ENCODE data around the gene HOXB8. TPM values are rescaled to one million over a fixed set of nuclear protein-coding genes. Genes with fewer than 3 reads are reported as not detected.

The HOXB8 gene
- total RNA-seq, 4 donors from 2014 or later: 1.4 TPM; not detected in 3

DNA sequence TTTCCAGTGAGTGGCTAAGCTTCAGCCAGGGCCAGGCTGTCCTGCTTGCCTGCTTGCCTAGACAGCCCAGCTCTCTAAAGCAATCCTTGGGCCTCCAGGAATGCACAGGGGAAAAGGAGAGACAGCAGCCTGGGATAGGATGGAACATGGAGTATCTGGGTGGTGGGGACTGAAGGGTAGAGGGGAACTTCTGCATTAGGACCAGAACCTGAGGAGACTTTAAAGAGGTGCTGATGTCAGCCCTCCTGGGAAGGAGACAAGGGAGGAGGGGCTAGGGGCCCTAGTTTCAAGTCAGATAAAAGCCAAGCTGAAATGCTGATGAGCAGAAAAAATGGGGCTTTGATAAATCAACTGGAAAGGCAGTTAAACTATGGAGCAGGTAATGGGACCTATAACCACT lies 6.1 kb downstream of the HOXB8 start:
- Histone ChIP-seq H3K9me3 (no peaks in the 10 kb centered on the region), H3K27ac (no peak overlapping the region), H3K4me1 (peaks cover 9 to 36% of the 10 kb centered on the region in 2 donors), H3K27me3 (peaks cover 74% of the 10 kb centered on the region), H3K36me3 (no peaks in the 10 kb centered on the region), H3K4me3 (replicated peaks in 1 of 3) (no peak overlapping the region)
- TF ChIP-seq POLR2A (IDR thresholded peaks at IDR 0.05) (no peak), CTCF (IDR thresholded peaks at IDR 0.05) (no peak)
- intact Hi-C loops (cut with DNase I): no loop called here
- no peak for DNase-seq

- no peaks in the 10 kb centered on the region for H3K36me3 ChIP-seq
- no peak overlapping the region for H3K4me3 ChIP-seq (replicated peaks in 1 of 3)
- H3K27ac ChIP-seq: no peak overlapping the region
- DNase-seq: no peak
- H3K4me1 ChIP-seq: peaks cover 9 to 31% of the 10 kb centered on the region in 2 donors
- intact Hi-C loops (cut with DNase I): no loop called here
- H3K9me3 ChIP-seq: no peaks in the 10 kb centered on the region
- TF ChIP-seq POLR2A (IDR thresholded peaks at IDR 0.05) (no peak), CTCF (IDR thresholded peaks at IDR 0.05) (no peak)
- H3K27me3 ChIP-seq: peaks cover 74% of the 10 kb centered on the region
- 77 to 84% methylated on average over 1 of the region's 1 CpG for WGBS, 2 donors
Observed at GRCh38 chr17:48608494-48608834, 6.6 kb downstream of the HOXB8 start.

DNA sequence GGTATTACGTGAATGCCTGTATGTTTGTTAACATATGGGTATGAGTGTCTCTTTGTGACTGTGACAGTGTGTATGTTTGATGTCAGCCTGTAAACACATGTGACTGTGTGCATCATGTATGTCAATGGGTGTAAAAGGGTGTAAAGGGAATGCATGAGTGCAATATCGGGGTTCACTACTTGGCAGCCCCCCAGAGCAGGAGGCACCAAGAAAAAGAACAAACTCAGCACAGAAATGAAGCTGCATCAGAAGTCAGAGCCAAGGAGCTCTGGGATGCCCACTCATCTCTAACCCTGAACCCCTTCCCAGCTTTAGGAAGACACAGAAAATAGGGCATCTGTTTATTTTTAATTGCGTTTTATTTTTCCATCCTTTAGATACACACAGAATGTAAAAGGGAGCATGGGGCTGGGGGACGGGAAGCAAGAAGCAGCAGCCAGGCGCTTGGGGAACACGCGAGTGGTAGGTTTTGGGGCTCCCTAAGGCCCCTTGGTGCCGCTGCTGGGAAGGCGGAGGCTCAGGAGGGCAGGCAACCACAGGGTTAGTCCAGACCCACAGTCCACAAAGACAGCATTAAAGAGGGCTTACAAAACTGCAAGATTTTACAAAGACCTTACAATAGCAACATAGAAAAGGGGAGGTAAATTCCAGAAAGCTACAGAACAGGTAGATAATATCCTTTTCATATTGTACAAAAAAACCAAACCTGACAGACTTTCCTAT lies 8.0 kb downstream of the HOXB8 start:
- Histone ChIP-seq H3K4me1 (peaks cover 9 to 29% of the 10 kb centered on the region in 2 donors), H3K4me3 (replicated peaks in 1 of 3) (no peak overlapping the region), H3K27ac (no peak overlapping the region), H3K27me3 (peaks cover 71% of the 10 kb centered on the region), H3K36me3 (no peaks in the 10 kb centered on the region), H3K9me3 (no peaks in the 10 kb centered on the region)
- TF ChIP-seq CTCF (IDR thresholded peaks at IDR 0.05) (no peak), POLR2A (IDR thresholded peaks at IDR 0.05) (no peak)
- DNase-seq: no peak
- intact Hi-C loops (cut with DNase I): no loop called here
- 42 to 44% methylated on average over 9 of the region's 9 CpGs for WGBS, 2 donors

DNA sequence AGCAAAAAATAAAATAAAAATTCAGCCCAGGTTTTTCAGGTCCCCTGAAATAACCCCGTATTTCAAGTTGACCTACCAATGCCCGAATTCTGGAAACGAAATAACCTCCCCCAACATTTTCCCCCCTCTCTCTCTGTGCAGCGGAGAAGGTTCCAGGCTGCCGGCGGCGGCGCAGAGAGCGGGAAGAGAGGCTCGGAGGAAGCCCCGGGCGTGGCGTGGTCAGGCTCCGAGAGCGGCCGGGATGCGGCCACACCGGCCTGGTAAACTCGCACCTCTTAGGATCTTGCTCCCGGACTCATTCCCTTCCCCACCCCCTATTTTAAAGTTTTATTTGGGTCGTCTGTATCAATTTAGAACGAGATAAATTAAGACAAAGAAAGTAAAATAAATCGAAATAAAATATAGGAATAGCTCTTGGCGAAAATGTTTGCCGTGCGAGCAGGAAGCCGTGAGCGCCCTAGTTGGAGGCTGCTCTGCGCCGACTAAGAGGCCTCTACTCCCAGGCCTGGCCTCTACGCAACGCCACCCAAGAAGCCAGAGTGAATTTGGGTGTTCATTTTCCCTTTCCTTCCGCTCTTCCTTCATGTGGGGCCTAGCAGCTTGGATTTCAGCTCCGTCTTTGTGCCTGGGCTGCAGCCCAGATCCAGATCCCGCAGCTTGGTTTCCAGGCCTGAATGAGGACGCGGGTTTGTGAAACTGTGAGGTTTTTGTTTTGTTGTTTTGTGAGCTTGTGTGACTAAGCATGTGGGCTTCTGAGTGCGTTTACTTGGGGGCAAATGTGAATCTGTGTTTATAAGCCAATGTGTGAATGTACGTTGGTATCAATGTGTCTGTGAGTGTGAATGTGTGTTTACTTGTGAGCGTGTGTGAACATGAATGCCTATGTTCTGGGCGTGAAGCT lies 8.9 kb downstream of the HOXB8 start:
- Histone ChIP-seq H3K27me3 (peaks cover 74% of the 10 kb centered on the region), H3K27ac (no peak overlapping the region), H3K4me3 (replicated peaks in 1 of 3) (no peak overlapping the region), H3K9me3 (no peaks in the 10 kb centered on the region), H3K4me1 (peaks cover 9 to 21% of the 10 kb centered on the region in 2 donors), H3K36me3 (no peaks in the 10 kb centered on the region)
- TF ChIP-seq POLR2A (IDR thresholded peaks at IDR 0.05): no peak
- TF ChIP-seq CTCF (IDR thresholded peaks at IDR 0.05): no peak
- WGBS, 2 donors: 33 to 38% methylated on average over 41 of the region's 41 CpGs
- intact Hi-C loops (cut with DNase I): no loop called here
- no peak for DNase-seq

DNA sequence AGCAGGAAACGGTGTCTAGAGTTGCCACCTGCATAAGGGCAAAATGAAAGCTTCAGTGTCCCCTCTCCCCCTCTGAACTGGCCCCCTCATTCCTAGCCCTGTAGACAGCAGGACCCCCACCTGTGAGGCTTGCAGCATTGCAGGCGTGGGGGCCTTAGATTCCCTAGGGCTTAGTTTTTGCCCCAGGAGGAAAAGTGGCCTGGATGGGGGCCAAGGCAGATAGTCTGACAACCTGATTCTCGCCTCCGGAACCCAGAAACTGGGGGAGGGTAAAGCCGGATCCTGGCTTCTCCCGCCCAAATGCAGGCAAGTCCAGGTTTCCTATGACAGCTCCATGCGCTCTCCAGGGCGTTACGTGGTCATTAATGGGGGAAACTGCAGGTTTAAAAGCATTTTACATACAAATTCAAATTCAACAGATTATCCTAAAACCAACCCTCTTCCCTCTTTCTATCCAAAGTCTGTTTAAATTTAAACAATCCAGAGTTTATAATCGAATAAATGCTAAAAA lies 9.6 kb downstream of the HOXB8 start:
- peaks cover 5 to 13% of the 10 kb centered on the region in 2 donors for H3K4me1 ChIP-seq
- TF ChIP-seq POLR2A (IDR thresholded peaks at IDR 0.05) (no peak), CTCF (IDR thresholded peaks at IDR 0.05) (no peak)
- no peaks in the 10 kb centered on the region for H3K9me3 ChIP-seq
- intact Hi-C loops (cut with DNase I): no loop called here
- no peak overlapping the region for H3K4me3 ChIP-seq (replicated peaks in 1 of 3)
- WGBS, 2 donors: 17 to 25% methylated on average over 10 of the region's 10 CpGs
- H3K27me3 ChIP-seq: peaks cover 70% of the 10 kb centered on the region
- H3K36me3 ChIP-seq: no peaks in the 10 kb centered on the region
- no peak for DNase-seq
- H3K27ac ChIP-seq: no peak overlapping the region
